Naive B cell (primary cell): Measurements from ENCODE around the gene NFATC2. TPM values are rescaled to one million over a fixed set of nuclear protein-coding genes. Genes with fewer than 3 reads are reported as not detected.
A peak's percentile ranks its signal among the peaks of the same experiment; 100 is the strongest.
"Not testable (repeated sequence)": the region's sequence is repeated elsewhere in the genome, so short reads cannot be mapped to it uniquely, and the experiment has no call there.

ENCODE experiments used
- ATAC-seq, 2 donors: fragments of 150-1000 bp; cut with Tn5 transposase; 2 replicates each; pipeline ENCODE4 v1.10.0; 2021; ENCODE audit warnings: low read depth in 2 of 2, mild to moderate bottlenecking in 2 of 2, moderate library complexity in 2 of 2
- DNase-seq: peaks from one replicate; pipeline ENCODE4 v3.0.0; 2022
- H3K27ac Mint-ChIP-seq, 6 donors: one replicate each; pipeline ENCODE4 v1.8.0; 2020 to 2022; ENCODE audit warnings: mild to moderate bottlenecking in 6 of 6, mixed read lengths in 6 of 6, moderate library complexity in 5 of 6, inconsistent platforms in 2 of 6
- H3K27me3 Mint-ChIP-seq, 3 donors: one replicate each; pipeline ENCODE4 v1.8.0; 2021 to 2022; ENCODE audit warnings: mixed read lengths in 3 of 3, mild to moderate bottlenecking in 1 of 3
- H3K36me3 Mint-ChIP-seq, 2 donors: one replicate each; pipeline ENCODE4 v1.8.0; 2020 to 2022; ENCODE audit warnings: mixed read lengths in 2 of 2, inconsistent platforms in 1 of 2, mild to moderate bottlenecking in 1 of 2
- H3K4me1 Mint-ChIP-seq, 3 donors: one replicate each; pipeline ENCODE4 v1.8.0; 2020 to 2022; ENCODE audit warnings: mixed read lengths in 3 of 3, inconsistent platforms in 1 of 3, mild to moderate bottlenecking in 1 of 3, moderate library complexity in 1 of 3
- H3K4me3 Mint-ChIP-seq, 8 donors: one replicate each; pipeline ENCODE4 v1.8.0; 2020 to 2022; ENCODE audit warnings: mild to moderate bottlenecking in 8 of 8, mixed read lengths in 8 of 8, moderate library complexity in 8 of 8, inconsistent platforms in 2 of 8
- H3K9me3 Mint-ChIP-seq, 7 donors: one replicate each; pipeline ENCODE4 v1.8.0; 2020 to 2022; ENCODE audit warnings: mixed read lengths in 7 of 7, mild to moderate bottlenecking in 5 of 7, inconsistent platforms in 2 of 7, moderate library complexity in 1 of 7
- polyA plus RNA-seq, 6 donors: library from polyadenylated mRNA; unstranded; fragments of 300-500 nt; fragmentation: Illumina TruSeq; gene quantifications; one replicate each; pipeline ENCODE4 v1.2.3, GENCODE V29; 2021; ENCODE audit warnings: low read depth in 6 of 6

Gene NFATC2
- polyA plus RNA-seq, 6 donors from 2014 or later, result 4.6 to 22.9 (median 14.6) TPM

DNA sequence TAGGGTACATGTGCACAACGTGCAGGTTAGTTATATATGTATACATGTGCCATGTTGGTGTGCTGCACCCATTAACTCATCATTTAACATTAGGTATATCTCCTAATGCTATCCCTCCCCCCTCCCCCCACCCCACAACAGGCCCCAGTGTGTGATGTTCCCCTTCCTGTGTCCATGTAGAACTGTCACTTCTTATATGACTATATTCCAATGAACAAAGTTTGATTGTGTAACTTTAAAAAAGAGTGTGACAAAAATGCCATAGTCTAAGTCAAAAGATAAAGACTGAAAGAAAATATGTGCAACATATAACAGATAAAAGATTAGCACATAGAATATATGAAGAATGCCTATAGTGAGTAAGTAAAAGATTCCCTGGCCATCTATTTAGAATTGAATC is 66.4 kb downstream of the NFATC2 start:
- H3K27me3 Mint-ChIP-seq, H3K9me3 Mint-ChIP-seq, H3K4me3 Mint-ChIP-seq, DNase-seq, H3K27ac Mint-ChIP-seq, ATAC-seq: not testable (repeated sequence)
- peaks cover 8 to 25% (median 18%) of the 10 kb centered on the region in 3 donors for H3K4me1 Mint-ChIP-seq
- peaks cover 20 to 49% of the 10 kb centered on the region in 2 donors for H3K36me3 Mint-ChIP-seq

GRCh38 chr20:51473771-51474170 is 68.7 kb downstream of the NFATC2 start:
- Mint-ChIP-seq H3K36me3 (peaks cover 21 to 54% of the 10 kb centered on the region in 2 donors), H3K9me3 (peaks cover 0 to 4% (median 0%) of the 10 kb centered on the region in 7 donors), H3K4me3 (no peak overlapping the region), H3K27me3 (no peaks in the 10 kb centered on the region), H3K4me1 (peaks cover 3 to 10% (median 9%) of the 10 kb centered on the region in 3 donors), H3K27ac (no peak overlapping the region)
- DNase-seq (no peak), ATAC-seq (no peak)

DNA sequence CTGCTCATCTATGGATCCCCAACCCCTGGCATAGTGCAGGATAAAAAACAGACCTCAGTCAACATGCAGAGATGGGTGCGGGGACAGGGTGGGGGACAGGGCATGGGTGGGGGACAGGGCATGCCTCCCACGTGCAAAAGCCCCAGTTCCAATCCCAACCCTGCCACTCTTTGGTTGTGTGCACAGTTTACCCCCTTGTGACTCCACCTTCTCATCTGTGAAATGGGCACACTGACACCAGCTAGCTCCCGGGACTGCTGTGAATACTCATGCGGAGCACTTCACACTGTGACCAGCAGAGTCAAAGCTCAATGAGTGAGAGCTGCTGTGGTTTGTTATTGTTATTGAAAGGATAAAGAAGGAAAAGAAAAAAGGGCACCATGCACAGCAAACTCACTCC is 69.3 kb downstream of the NFATC2 start:
- Mint-ChIP-seq H3K4me1 (peaks cover 3 to 6% (median 5%) of the 10 kb centered on the region in 3 donors), H3K4me3 (no peak overlapping the region), H3K27ac (peak overlapping the region in 1 of 6 donors; percentile 62), H3K27me3 (no peaks in the 10 kb centered on the region), H3K9me3 (peaks cover 0 to 4% (median 0%) of the 10 kb centered on the region in 7 donors), H3K36me3 (peaks cover 17 to 48% of the 10 kb centered on the region in 2 donors)
- no peak for DNase-seq
- no peak for ATAC-seq

DNA sequence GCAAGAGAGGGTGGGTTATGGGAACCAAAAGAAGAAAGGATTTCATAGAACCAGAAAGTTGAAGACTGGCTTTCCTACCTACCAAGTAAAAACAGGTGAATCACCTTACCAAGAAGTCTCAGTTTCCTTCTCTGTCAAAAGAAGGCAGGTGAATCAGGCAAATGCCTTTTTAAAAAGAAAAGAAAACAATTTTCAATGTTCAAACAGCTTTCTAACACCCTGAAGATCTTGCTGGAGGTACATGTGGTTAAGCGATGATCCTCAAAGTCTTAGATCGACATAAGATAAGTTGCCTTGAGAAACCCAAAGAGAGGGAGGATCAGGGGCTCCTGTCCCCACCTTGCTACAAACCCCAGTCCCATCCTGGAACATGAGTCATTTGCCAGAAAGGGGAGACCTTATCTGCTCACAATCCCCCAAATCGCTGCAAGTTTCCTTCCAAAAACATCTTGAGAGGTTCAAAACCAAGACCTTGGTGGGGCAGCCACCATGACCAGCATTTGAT is 71.6 kb downstream of the NFATC2 start:
- Mint-ChIP-seq H3K4me3 (no peak overlapping the region), H3K27me3 (no peaks in the 10 kb centered on the region), H3K27ac (no peak overlapping the region), H3K4me1 (peaks cover 0 to 6% (median 0%) of the 10 kb centered on the region in 3 donors), H3K9me3 (no peaks in the 10 kb centered on the region), H3K36me3 (peaks cover 12 to 34% of the 10 kb centered on the region in 2 donors)
- no peak for ATAC-seq
- DNase-seq, result no peak

DNA sequence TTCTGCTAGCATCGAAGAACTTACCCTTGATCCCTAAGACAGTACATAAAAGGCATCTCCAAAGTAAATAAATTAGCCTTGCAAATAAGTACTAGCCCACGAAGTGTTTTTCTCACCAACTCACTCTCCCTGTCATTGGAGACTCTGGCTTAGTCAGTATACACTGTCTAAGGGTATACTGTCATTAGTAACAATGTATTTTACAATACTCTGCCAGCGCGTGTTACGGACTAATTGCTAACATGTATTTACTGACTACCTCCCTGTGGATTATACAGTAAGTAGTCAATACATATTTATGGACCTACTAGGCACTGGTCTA is 72.1 kb downstream of the NFATC2 start:
- ATAC-seq (no peak), DNase-seq (no peak)
- Mint-ChIP-seq H3K27ac (no peak overlapping the region), H3K4me3 (no peak overlapping the region), H3K4me1 (peaks cover 0 to 2% (median 0%) of the 10 kb centered on the region in 3 donors), H3K27me3 (no peaks in the 10 kb centered on the region), H3K36me3 (peaks cover 12 to 33% of the 10 kb centered on the region in 2 donors), H3K9me3 (no peaks in the 10 kb centered on the region)

DNA sequence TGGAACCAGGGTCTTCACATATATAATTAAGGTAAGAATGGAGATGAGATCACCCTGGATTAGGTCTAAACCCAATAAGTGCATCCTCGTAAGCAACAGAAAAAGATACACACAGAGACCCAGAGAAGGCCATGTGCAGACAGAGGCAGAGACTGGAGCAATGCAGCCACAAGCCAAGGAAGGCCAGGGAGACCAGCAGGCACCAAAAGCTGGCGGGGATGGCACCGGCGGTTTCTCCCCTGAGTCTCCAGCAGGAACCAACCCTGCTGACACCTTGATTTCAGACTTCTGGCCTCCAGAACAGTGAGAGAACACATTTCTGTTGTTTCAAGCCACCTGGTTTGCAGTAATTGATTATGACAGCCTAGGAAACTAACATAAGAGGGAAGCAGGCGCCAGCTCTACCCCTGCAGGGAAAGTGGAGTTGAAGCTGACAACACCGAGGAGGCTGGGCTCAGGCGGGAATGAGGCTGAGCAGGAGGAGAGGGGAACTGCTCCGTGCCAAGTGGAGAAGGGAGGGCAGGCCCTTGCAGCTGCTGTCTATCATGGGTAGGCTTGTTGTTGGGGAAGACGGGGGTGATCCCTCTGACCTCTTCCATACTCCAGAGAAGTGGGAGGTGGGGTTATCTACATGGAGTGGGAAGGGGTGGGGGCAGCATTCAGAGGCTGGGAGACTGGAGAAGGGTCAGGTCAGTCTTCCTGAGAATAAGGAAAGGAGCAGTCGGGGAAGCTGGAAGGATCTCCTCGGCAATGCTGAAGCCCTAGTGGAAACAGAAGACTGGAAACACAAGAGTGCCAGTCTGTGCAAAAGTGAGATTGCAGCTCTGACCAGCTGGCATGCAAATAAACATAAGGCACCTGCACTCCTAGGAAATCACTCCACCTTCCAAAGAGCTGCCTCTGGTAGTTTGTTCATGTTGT is 72.7 kb downstream of the NFATC2 start:
- H3K27me3 Mint-ChIP-seq, result no peaks in the 10 kb centered on the region
- no peak for DNase-seq
- peaks cover 12 to 34% of the 10 kb centered on the region in 2 donors for H3K36me3 Mint-ChIP-seq
- H3K9me3 Mint-ChIP-seq, result no peaks in the 10 kb centered on the region
- H3K4me3 Mint-ChIP-seq, result peak overlapping the region in 1 of 8 donors; percentile 50
- ATAC-seq, result no peak
- peak overlapping the region in 1 of 6 donors; percentile 80 for H3K27ac Mint-ChIP-seq
- peaks cover 0 to 2% (median 0%) of the 10 kb centered on the region in 3 donors for H3K4me1 Mint-ChIP-seq

GRCh38 chr20:51469046-51469445 is 73.5 kb downstream of the NFATC2 start:
- ATAC-seq (no peak), DNase-seq (no peak)
- H3K9me3 Mint-ChIP-seq, result no peaks in the 10 kb centered on the region
- H3K27ac Mint-ChIP-seq, result peak overlapping the region in 1 of 6 donors; percentile 80
- no peak overlapping the region for H3K4me3 Mint-ChIP-seq
- peaks cover 0 to 4% (median 0%) of the 10 kb centered on the region in 3 donors for H3K4me1 Mint-ChIP-seq
- H3K36me3 Mint-ChIP-seq, result peaks cover 12 to 31% of the 10 kb centered on the region in 2 donors
- no peaks in the 10 kb centered on the region for H3K27me3 Mint-ChIP-seq

DNA sequence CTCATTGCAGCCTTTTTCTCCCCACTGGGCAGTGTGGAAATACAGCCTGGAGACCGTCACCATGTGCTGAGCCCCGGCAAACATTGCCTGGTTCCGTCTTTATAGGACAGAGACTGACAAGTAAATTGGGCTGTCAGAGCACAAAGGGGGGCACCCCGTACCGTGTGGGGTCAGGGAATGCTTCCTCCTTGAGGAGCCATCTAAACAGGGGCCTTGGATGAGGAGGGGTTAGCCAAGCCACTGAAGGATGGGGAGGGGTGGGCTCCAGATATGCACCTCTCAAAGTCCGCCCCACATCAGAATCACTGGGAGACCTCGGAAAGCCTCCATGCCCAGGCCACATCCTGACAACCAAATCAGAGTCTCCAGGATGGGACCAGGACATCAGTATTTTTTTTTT is 73.9 kb downstream of the NFATC2 start:
- Mint-ChIP-seq H3K27me3 (no peaks in the 10 kb centered on the region), H3K36me3 (peaks cover 12 to 27% of the 10 kb centered on the region in 2 donors), H3K27ac (peak overlapping the region in 1 of 6 donors; percentile 23), H3K4me3 (no peak overlapping the region), H3K4me1 (peaks cover 0 to 4% (median 0%) of the 10 kb centered on the region in 3 donors), H3K9me3 (no peaks in the 10 kb centered on the region)
- DNase-seq, result no peak
- ATAC-seq, result no peak

DNA sequence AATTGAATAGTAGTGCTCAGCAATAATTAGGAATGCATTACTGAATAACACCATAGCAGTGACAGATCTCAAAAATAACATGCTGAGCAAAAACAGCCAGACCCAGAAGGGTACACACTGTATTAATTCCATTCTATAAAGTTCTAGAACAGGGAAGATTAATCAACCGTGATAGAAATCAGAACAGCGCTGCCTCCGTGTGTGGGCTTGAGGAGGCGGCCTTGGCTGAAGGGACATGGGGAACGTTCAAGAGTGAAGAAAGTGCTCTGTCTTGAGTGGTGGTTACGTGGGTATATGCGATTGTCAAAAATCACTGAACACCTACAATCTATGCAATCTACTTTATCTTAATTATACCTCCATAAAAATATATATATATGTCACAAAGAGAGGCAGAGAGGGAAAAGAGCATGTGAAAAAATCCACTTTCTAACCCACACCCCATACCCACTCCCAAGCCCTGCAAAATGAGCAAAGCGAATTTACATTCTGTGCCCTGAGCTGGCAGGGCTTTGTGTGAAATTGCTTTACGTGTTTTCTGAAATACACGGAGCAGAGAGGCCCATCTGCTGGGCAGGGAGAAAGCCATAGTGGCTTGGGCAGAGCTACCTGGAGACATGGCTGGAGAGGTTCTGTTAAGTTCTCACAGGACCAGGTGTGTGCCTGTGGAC is 74.4 kb downstream of the NFATC2 start:
- Mint-ChIP-seq H3K27me3 (no peaks in the 10 kb centered on the region), H3K27ac (peak overlapping the region in 1 of 6 donors; percentile 23), H3K9me3 (no peaks in the 10 kb centered on the region), H3K36me3 (peaks cover 12 to 22% of the 10 kb centered on the region in 2 donors), H3K4me3 (no peak overlapping the region), H3K4me1 (peaks cover 0 to 4% (median 2%) of the 10 kb centered on the region in 3 donors)
- ATAC-seq (no peak), DNase-seq (no peak)

DNA sequence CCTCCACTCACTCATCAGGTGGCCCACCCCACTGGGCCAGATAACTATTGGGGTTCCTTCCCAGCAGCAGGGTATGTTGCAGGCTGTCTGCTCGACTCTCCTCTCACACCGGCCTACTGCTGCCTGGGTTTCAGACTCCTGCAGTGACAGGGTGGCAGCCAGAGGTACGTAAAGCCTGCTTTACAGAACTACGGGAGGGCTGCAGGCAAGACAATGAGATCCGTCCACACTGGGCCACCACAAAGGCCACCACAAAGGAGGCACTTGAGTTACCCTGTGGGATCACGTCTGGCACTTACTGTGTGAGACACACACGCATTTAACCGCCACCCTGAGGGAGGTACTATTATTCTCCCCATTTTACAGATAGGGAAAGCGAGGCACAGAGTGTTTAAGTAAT is 78.5 kb downstream of the NFATC2 start:
- H3K9me3 Mint-ChIP-seq, result peaks cover 0 to 5% (median 4%) of the 10 kb centered on the region in 7 donors
- peaks cover 21 to 31% (median 23%) of the 10 kb centered on the region in 3 donors for H3K4me1 Mint-ChIP-seq
- DNase-seq, result no peak
- H3K27ac Mint-ChIP-seq, result peak overlapping the region in 2 of 6 donors; percentile 38 to 59
- no peak overlapping the region for H3K4me3 Mint-ChIP-seq
- no peak for ATAC-seq
- H3K36me3 Mint-ChIP-seq, result peaks cover 16 to 18% of the 10 kb centered on the region in 2 donors
- no peaks in the 10 kb centered on the region for H3K27me3 Mint-ChIP-seq

DNA sequence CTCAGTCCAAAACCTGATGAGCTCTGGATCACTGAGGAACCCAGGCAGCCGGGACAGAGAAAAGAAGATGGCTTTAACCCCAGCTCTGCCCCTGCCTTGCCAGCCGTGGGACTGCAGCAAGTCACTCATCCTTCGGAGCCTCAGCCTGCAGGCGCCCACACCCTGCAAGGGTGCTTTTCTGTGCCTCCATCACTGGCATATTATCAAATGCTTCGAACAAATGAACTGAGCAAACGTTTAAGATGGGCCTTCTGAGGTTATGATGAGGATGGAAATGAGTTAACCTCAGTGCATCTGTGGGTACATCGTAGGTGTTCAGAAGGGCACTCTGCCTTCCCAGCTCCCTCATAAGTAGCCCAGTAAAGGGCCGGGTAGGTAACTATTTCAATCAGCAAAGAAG is 79.0 kb downstream of the NFATC2 start:
- Mint-ChIP-seq H3K36me3 (peaks cover 16 to 19% of the 10 kb centered on the region in 2 donors), H3K4me1 (peaks cover 22 to 36% (median 25%) of the 10 kb centered on the region in 3 donors), H3K4me3 (no peak overlapping the region), H3K9me3 (peaks cover 0 to 5% (median 4%) of the 10 kb centered on the region in 7 donors), H3K27me3 (no peaks in the 10 kb centered on the region), H3K27ac (peak overlapping the region in 1 of 6 donors; percentile 70)
- DNase-seq (no peak), ATAC-seq (no peak)

DNA sequence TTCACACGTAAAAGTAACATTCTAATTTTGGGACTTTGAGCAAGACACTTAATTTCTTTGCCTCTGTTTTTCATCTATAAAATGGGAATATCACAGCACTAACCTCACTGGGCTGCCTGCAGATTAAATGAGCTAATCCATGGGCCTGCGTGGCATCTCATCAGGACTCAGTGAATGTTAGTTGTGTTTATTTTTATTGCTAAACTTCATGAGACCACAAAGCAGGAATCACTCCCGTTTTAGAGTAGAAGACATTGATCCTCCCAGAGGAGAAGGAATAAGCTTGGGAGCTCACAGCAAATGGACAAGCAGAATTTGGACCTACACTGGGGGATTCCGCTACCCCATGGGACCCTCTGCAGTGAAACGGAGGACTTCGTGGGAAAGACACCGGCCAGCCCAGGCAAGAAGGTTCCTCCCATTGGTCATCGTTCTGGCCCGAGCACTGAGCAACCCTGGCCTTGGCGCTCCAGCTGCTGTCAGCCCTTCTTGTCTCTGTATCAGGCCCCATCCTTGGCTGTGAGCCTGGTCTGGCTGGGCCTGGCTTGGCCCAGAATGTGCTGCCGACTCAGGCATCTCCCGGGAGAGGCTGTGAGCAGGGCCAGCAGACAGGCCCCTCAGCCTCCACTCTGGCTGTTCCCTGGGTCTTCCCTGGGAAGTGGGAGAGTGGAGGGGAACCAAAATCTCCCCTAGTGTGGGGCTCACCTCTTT is 79.8 kb downstream of the NFATC2 start:
- Mint-ChIP-seq H3K4me1 (peaks cover 22 to 43% (median 28%) of the 10 kb centered on the region in 3 donors), H3K36me3 (peaks cover 16 to 19% of the 10 kb centered on the region in 2 donors), H3K4me3 (peak overlapping the region in 1 of 8 donors; percentile 10), H3K27ac (no peak overlapping the region), H3K27me3 (no peaks in the 10 kb centered on the region), H3K9me3 (peaks cover 0 to 5% (median 4%) of the 10 kb centered on the region in 7 donors)
- DNase-seq (no peak), ATAC-seq (no peak)

- DNase-seq, H3K9me3 Mint-ChIP-seq, H3K27ac Mint-ChIP-seq, H3K27me3 Mint-ChIP-seq, ATAC-seq: not testable (repeated sequence)
- Mint-ChIP-seq H3K4me3 (peak overlapping the region in 1 of 8 donors; percentile 78), H3K36me3 (peaks cover 16 to 19% of the 10 kb centered on the region in 2 donors), H3K4me1 (peaks cover 31 to 51% (median 37%) of the 10 kb centered on the region in 3 donors)
Observed at GRCh38 chr20:51461846-51462245, 80.7 kb downstream of the NFATC2 start.
